Endothelial cell (in vitro differentiated cells): ENCODE results near the gene SLC9A3. TPM values are rescaled to one million over a fixed set of nuclear protein-coding genes. Genes with fewer than 3 reads are reported as not detected.

Source experiments
- DNase-seq: peaks from one replicate; pipeline ENCODE4 v3.0.0; 2021; ENCODE audit warnings: low spot score
- H3K27ac Mint-ChIP-seq: one replicate; pipeline ENCODE4 v1.8.0; 2021; ENCODE audit warnings: mixed read lengths, inconsistent platforms; ENCODE audit not compliant: unreplicated experiment
- H3K27me3 Mint-ChIP-seq: one replicate; pipeline ENCODE4 v1.8.0; 2021; ENCODE audit warnings: mild to moderate bottlenecking, moderate library complexity, mixed read lengths, inconsistent platforms; ENCODE audit not compliant: unreplicated experiment
- H3K36me3 Mint-ChIP-seq: one replicate; pipeline ENCODE4 v1.8.0; 2021; ENCODE audit warnings: mild to moderate bottlenecking, low read depth, mixed read lengths, inconsistent platforms; ENCODE audit not compliant: unreplicated experiment
- H3K4me1 Mint-ChIP-seq: one replicate; pipeline ENCODE4 v1.8.0; 2021; ENCODE audit warnings: mild to moderate bottlenecking, mixed read lengths, inconsistent platforms; ENCODE audit not compliant: unreplicated experiment
- H3K4me3 Mint-ChIP-seq: one replicate; pipeline ENCODE4 v1.8.0; 2021; ENCODE audit warnings: mild to moderate bottlenecking, mixed read lengths, inconsistent platforms; ENCODE audit not compliant: unreplicated experiment
- H3K9me3 Mint-ChIP-seq: one replicate; pipeline ENCODE4 v1.8.0; 2021; ENCODE audit warnings: mixed read lengths, inconsistent platforms; ENCODE audit not compliant: unreplicated experiment
- CTCF ChIP-seq: fragments of 200-600 bp; sonication (generic); IDR thresholded peaks from one replicate; pipeline ENCODE4 v1.5.0; 2021; ENCODE audit warnings: antibody characterized with exemption; ENCODE audit not compliant: unreplicated experiment
- total RNA-seq: library from RNA; stranded (reverse); fragmentation: NEBNext Ultra II Directional; extraction: Animal tissue kit (Norgen Biotek cat#: 25700); gene quantifications from one replicate; pipeline ENCODE4 v1.2.1, GENCODE V29; 2021; ENCODE audit not compliant: unreplicated experiment

SLC9A3 gene
- total RNA-seq, 1 donor from 2014 or later, result 1.1 TPM

- Mint-ChIP-seq H3K9me3 (no peaks in the 10 kb centered on the region), H3K4me1 (peaks cover 6% of the 10 kb centered on the region), H3K4me3 (peak overlapping the region; percentile 86), H3K27ac (peak overlapping the region; percentile 42), H3K36me3 (peaks cover 4% of the 10 kb centered on the region), H3K27me3 (peaks cover 15% of the 10 kb centered on the region)
- DNase-seq, result peak; percentile 44
- no peak for TF ChIP-seq CTCF
Measured at GRCh38 chr5:473551-474192, 50.6 kb downstream of the SLC9A3 start.

GRCh38 chr5:472656-473550 lies 51.3 kb downstream of the SLC9A3 start:
- H3K9me3 Mint-ChIP-seq, result no peaks in the 10 kb centered on the region
- H3K36me3 Mint-ChIP-seq, result peaks cover 4% of the 10 kb centered on the region
- no peak overlapping the region for H3K27ac Mint-ChIP-seq
- peak; percentile 89 for DNase-seq
- no peak for TF ChIP-seq CTCF
- peaks cover 6% of the 10 kb centered on the region for H3K4me1 Mint-ChIP-seq
- H3K4me3 Mint-ChIP-seq, result no peak overlapping the region
- peaks cover 15% of the 10 kb centered on the region for H3K27me3 Mint-ChIP-seq

- DNase-seq, result no peak
- no peak for TF ChIP-seq CTCF
- Mint-ChIP-seq H3K36me3 (peaks cover 4% of the 10 kb centered on the region), H3K4me3 (peak overlapping the region; percentile 65), H3K27ac (peak overlapping the region; percentile 22), H3K9me3 (no peaks in the 10 kb centered on the region), H3K27me3 (peaks cover 10% of the 10 kb centered on the region), H3K4me1 (peaks cover 6% of the 10 kb centered on the region)
Measured at GRCh38 chr5:472076-472655, 52.1 kb downstream of the SLC9A3 start.

- Mint-ChIP-seq H3K27ac (peak overlapping the region; percentile 22), H3K4me3 (peak overlapping the region; percentile 65), H3K9me3 (no peaks in the 10 kb centered on the region), H3K4me1 (peaks cover 6% of the 10 kb centered on the region), H3K27me3 (peaks cover 8% of the 10 kb centered on the region), H3K36me3 (peaks cover 4% of the 10 kb centered on the region)
- TF ChIP-seq CTCF, result no peak
- no peak for DNase-seq
Measured at GRCh38 chr5:471750-472058, 52.5 kb downstream of the SLC9A3 start.
